Nephron progenitor cell (in vitro differentiated cells): ENCODE measurements around the gene NIM1K.
A peak's percentile ranks its signal among the peaks of the same experiment; 100 is the strongest.
"Not testable (repeated sequence)": the region's sequence is repeated elsewhere in the genome, so short reads cannot be mapped to it uniquely, and the experiment has no call there.

Source experiments
- DNase-seq: peaks from one replicate; pipeline ENCODE4 v3.0.0; 2021
- H3K27ac Mint-ChIP-seq: 2 replicates; pipeline ENCODE4 v1.8.0; 2021; ENCODE audit warnings: mild to moderate bottlenecking, moderate library complexity, mixed read lengths
- H3K27me3 Mint-ChIP-seq: 2 replicates; pipeline ENCODE4 v1.8.0; 2021; ENCODE audit warnings: mild to moderate bottlenecking, low read depth, mixed read lengths; ENCODE audit not compliant: poor library complexity
- H3K36me3 Mint-ChIP-seq: 2 replicates; pipeline ENCODE4 v1.8.0; 2021; ENCODE audit warnings: low read depth, mixed read lengths
- H3K4me1 Mint-ChIP-seq: 2 replicates; pipeline ENCODE4 v1.8.0; 2021; ENCODE audit warnings: mixed read lengths
- H3K4me3 Mint-ChIP-seq: 2 replicates; pipeline ENCODE4 v1.8.0; 2021; ENCODE audit warnings: mild to moderate bottlenecking, moderate library complexity, mixed read lengths
- H3K9me3 Mint-ChIP-seq: 2 replicates; pipeline ENCODE4 v1.8.0; 2021; ENCODE audit warnings: mild to moderate bottlenecking, moderate library complexity, mixed read lengths
- TF ChIP-seq, protein P1 (sequence below): fragments of 200-600 bp; sonication (generic); IDR thresholded peaks from 2 replicates; pipeline ENCODE4 v1.5.0; 2021; ENCODE audit warnings: antibody characterized with exemption

NIM1K gene

DNA sequence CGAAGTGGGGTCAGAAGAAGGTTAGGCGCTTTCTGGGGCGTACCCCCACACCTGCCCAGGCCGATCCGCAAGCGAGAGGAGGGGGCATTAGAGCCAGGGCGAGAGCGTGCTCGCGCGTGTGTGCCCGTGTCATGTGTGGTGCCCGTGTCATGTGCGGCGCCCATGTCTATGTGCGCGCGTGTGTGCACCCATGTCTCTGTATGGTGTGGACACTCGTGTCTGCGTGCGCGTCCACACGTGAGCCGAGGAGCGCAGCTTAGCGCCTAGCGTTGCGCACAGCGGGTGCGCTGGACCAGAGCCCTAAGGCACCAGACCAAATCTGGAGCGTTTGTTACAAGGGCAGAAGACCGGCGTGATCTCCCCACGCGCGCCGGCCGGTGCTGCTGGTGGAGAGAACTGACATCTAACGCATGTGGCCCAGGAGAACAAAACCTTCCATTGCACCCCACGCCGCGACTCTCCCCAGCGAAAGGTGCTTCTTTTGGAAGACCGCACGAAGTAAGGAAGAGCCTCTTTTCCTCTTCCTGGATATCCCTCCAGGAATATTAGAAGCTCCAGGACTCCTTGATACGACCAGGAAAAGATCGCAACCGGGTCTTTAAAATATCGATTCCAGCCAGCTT is 644 bp downstream of the NIM1K start:
- Mint-ChIP-seq H3K4me3 (peak overlapping the region; percentile 79), H3K27me3 (peaks cover 70% of the 10 kb centered on the region), H3K9me3 (peaks cover 4% of the 10 kb centered on the region), H3K36me3 (no peaks in the 10 kb centered on the region), H3K27ac (no peak overlapping the region), H3K4me1 (peaks cover 32% of the 10 kb centered on the region)
- DNase-seq = peak; percentile 23
- TF ChIP-seq, protein P1, sequence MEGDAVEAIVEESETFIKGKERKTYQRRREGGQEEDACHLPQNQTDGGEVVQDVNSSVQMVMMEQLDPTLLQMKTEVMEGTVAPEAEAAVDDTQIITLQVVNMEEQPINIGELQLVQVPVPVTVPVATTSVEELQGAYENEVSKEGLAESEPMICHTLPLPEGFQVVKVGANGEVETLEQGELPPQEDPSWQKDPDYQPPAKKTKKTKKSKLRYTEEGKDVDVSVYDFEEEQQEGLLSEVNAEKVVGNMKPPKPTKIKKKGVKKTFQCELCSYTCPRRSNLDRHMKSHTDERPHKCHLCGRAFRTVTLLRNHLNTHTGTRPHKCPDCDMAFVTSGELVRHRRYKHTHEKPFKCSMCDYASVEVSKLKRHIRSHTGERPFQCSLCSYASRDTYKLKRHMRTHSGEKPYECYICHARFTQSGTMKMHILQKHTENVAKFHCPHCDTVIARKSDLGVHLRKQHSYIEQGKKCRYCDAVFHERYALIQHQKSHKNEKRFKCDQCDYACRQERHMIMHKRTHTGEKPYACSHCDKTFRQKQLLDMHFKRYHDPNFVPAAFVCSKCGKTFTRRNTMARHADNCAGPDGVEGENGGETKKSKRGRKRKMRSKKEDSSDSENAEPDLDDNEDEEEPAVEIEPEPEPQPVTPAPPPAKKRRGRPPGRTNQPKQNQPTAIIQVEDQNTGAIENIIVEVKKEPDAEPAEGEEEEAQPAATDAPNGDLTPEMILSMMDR = no peak

DNA sequence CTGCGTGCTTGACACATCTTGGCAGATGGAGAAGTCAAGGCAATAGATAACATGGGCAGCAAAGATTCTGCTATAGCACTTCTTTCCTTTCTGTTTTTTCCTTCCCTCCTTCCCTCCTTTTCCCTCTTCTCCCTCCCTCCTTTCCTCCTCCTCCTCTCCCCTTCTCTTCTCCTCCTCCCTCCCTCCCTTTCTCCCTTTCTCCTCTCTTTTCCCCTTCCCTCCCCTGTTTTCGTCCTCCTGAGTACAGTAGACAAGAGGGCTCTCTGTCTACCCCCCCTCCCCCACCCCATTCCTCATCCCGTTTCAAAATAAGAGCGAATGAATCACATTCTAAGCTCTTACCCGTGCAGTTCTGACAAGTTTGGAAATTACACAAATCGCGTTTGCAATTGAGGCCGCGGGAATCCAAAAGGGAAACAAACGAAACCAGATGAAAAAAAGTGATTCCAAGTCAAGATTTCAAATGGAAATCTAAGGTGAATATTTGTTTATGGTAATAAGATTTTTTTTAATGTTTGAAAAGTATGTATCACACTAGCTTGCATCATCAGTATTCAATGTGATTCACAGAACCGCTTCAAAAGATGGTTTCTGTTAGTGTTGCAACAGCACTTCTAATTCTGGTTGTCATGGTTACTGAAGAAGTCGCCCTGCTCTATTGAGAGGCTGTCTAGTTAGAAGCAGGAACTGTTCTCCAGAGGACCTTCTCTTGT is 1.3 kb downstream of the NIM1K start:
- Mint-ChIP-seq H3K36me3 (no peaks in the 10 kb centered on the region), H3K9me3 (no peaks in the 10 kb centered on the region), H3K4me3 (peak overlapping the region; percentile 79), H3K27ac (no peak overlapping the region), H3K27me3 (peaks cover 70% of the 10 kb centered on the region), H3K4me1 (peaks cover 32% of the 10 kb centered on the region)
- TF ChIP-seq, protein P1 = no peak
- no peak for DNase-seq

DNA sequence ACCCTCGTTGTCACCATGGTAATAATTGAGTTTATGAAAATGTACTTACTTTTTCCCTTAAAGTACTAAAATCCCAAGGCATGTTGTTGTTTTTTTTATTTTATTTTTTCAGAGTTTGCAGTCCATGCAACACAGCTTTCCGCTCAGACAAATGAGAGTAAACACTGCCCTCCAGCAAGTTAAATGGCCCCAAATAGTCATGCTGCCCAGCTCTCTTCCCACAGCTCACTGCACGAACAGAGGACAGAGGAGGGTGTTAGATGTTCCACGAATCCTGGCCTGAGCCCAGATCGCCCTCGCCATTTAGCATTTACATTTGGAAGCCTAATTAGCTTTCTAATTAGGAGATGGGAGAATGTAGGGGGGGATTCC is 1.9 kb downstream of the NIM1K start:
- peaks cover 32% of the 10 kb centered on the region for H3K4me1 Mint-ChIP-seq
- no peak for DNase-seq
- TF ChIP-seq, protein P1 = no peak
- no peaks in the 10 kb centered on the region for H3K9me3 Mint-ChIP-seq
- H3K36me3 Mint-ChIP-seq = no peaks in the 10 kb centered on the region
- peaks cover 68% of the 10 kb centered on the region for H3K27me3 Mint-ChIP-seq
- H3K4me3 Mint-ChIP-seq = peak overlapping the region; percentile 79
- H3K27ac Mint-ChIP-seq = no peak overlapping the region

DNA sequence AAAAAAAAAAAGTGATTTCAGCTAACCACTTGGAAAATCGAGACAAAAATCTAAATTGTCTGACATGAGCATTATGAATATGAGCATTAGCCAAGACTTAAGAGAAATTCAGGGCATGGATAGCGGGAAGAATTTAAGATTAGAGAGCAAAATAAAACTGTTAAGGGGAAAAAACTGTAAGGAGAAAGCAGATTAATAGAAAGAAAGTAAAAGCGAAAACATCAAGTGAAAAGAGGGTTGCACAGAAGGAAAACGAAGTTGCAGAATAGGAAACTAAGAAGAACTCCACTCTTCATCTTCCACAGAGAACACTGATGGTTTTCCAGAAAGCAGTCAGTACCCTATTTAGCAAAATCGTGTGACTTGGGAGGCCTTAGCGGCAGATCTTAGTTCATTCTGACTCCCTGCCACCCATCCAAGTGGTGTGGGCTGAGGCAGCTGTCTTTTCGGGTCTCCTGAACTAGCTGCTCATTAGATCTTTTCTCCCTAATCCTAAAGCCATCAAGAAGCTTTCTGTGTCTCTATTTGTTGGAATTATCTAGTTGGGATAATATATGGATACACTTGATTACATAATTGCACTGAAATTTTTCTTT is 3.7 kb downstream of the NIM1K start:
- Mint-ChIP-seq H3K27me3 (peaks cover 56% of the 10 kb centered on the region), H3K9me3 (no peaks in the 10 kb centered on the region), H3K4me3 (no peak overlapping the region), H3K27ac (no peak overlapping the region), H3K36me3 (no peaks in the 10 kb centered on the region), H3K4me1 (peaks cover 30% of the 10 kb centered on the region)
- TF ChIP-seq, protein P1 = no peak
- DNase-seq = no peak

DNA sequence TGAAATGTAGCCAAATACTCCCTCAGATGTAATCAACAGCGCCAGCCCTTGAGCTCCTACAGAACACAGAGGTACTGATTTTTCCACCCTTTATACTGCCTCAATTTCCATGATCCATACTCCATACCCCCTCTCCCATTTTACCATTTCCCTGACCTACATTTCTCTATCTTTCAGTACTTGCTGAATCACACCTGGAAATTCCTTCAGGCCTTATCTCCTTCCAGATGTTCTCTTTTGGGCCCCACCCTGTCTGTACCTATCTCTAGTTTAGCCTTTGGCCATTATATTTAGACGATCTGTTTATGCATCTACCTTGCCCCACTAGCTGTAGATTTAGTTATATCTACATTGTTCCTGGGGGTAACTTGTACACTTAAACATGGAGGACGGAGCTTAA is 5.5 kb downstream of the NIM1K start:
- no peak overlapping the region for H3K27ac Mint-ChIP-seq
- peaks cover 39% of the 10 kb centered on the region for H3K27me3 Mint-ChIP-seq
- H3K4me3 Mint-ChIP-seq = no peak overlapping the region
- no peak for DNase-seq
- H3K9me3 Mint-ChIP-seq = no peaks in the 10 kb centered on the region
- TF ChIP-seq, protein P1 = no peak
- peaks cover 19% of the 10 kb centered on the region for H3K4me1 Mint-ChIP-seq
- no peaks in the 10 kb centered on the region for H3K36me3 Mint-ChIP-seq

DNA sequence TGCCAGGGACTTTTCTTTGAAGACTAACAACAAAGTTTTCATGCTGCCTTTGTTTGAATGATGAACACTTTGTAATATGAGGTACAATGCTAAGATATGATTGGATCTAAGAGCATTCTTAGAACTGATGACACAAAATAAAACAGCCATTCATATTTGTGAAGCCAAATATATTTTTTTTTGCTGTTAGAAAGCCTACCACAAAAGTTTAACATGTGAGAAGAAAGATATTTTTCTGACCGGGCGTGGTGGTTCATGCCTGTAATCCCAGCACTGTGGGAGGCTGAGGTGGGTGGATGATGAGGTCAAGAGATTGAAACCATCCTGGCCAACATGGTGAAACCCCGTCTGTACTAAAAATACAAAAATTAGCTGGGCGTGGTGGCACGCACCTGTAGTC is 9.4 kb downstream of the NIM1K start:
- H3K36me3 Mint-ChIP-seq, H3K9me3 Mint-ChIP-seq, H3K4me3 Mint-ChIP-seq, H3K4me1 Mint-ChIP-seq, DNase-seq, H3K27ac Mint-ChIP-seq: not testable (repeated sequence)
- H3K27me3 Mint-ChIP-seq = peaks cover 12% of the 10 kb centered on the region
